ENCODE data around the gene MARVELD1.

Gene MARVELD1

GRCh38 chr10:97759946-97760345 lies 46.4 kb downstream of the MARVELD1 start:
- DNase-seq: no peak

GRCh38 chr10:97760461-97761257 lies 47.1 kb downstream of the MARVELD1 start:
- DNase-seq: no peak

- no peak for DNase-seq
Observed at GRCh38 chr10:97761331-97761865, 47.9 kb downstream of the MARVELD1 start.

GRCh38 chr10:97762056-97762455 lies 48.5 kb downstream of the MARVELD1 start:
- no peak for DNase-seq

GRCh38 chr10:97762816-97763215 lies 49.3 kb downstream of the MARVELD1 start:
- no peak for DNase-seq

GRCh38 chr10:97763411-97763810 lies 49.9 kb downstream of the MARVELD1 start:
- no peak for DNase-seq

- no peak for DNase-seq
Observed at GRCh38 chr10:97763947-97764346, 50.4 kb downstream of the MARVELD1 start.

GRCh38 chr10:97764519-97764931 lies 51.0 kb downstream of the MARVELD1 start:
- no peak for DNase-seq

GRCh38 chr10:97765201-97765600 lies 51.7 kb downstream of the MARVELD1 start:
- no peak for DNase-seq

GRCh38 chr10:97766106-97766810 lies 52.7 kb downstream of the MARVELD1 start:
- no peak for DNase-seq

GRCh38 chr10:97766996-97767924 lies 53.7 kb downstream of the MARVELD1 start:
- DNase-seq: no peak

Measured in midbrain (tissue), 1 donor.